ENCODE data around the gene RNF43.
A peak's percentile ranks its signal among the peaks of the same experiment; 100 is the strongest.
"Not testable (repeated sequence)": the region's sequence is repeated elsewhere in the genome, so short reads cannot be mapped to it uniquely, and the experiment has no call there.

The RNF43 gene

DNA sequence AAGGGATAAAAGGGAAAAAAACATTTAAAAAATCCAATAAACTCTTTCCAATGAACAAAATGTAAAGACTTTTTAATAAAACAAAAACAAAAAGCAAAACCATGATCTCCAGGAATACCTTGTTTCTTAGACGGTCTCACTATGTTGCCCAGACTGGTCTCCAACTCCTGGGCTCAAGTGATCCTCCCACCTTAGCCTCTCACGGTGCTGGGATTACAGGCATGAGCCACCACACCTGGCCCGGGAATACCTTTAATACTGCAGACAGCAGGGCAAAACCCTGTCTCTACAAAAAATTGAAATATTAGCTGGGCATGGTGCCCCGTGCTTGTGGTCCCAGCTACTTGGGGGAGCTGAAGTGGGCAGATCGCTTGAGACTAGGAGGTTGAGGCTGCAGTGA lies 7.9 kb downstream of the RNF43 start:
- DNase-seq (ENCODE audit: low spot score): no peak

DNA sequence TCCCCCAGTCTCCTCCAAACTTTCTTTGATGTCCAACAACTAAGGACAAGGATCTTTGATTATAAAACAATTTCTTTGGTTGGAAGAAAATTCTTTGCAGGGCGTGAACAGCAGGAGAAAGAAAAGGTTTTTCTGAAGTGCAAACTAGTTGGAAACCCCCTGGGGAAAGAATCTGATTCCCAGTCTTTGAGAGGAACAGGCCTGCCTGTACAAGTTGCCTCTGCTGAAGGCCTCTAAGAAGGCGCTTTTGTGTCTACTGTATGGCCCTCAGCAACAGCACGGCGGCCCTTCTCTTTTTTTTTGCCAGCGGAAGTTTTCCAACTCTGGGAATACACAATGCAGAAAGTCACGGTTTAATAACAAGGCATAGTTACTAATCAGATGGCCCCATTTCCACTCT lies 14.0 kb downstream of the RNF43 start:
- DNase-seq (ENCODE audit: low spot score): no peak

DNA sequence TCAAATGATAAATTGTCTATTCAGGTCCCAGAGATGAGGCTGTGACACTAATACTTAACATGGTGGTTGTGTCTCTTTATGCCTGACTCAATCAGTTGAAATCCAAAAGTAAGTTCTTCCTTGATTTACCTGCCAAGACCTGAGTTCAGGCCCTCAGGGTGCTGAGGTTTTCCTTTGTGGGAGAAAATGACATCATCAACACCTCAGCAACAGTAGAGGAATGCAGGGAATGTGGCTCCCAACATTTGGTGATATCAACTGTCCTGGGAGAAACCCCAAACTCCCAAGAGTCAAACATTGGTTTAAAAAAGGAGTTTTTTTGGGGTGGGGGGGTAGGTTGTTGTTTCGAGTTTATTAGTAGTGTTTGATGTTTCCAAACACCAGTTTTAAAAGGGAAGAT lies 14.7 kb downstream of the RNF43 start:
- DNase-seq (ENCODE audit: low spot score): peak; percentile 13

DNA sequence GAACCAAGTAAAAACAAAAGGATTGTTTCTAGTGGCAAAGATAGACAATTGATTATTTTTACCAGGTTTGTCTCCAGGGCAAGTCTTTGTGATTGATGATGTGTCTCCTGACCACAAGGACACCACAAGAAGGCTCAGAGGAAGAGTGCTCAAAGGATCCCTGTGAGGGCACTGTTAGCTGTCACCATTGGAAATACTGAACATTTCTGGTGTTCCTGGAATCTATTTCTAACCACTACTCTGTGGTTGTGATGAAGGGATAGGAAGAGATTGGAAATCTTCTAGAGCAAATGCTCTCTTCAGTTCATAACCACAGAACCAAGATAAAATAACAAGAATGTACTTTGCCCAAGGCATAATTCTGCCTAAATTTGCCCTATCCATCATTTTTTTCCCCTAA lies 15.3 kb downstream of the RNF43 start:
- DNase-seq (ENCODE audit: low spot score): peak; percentile 24

DNA sequence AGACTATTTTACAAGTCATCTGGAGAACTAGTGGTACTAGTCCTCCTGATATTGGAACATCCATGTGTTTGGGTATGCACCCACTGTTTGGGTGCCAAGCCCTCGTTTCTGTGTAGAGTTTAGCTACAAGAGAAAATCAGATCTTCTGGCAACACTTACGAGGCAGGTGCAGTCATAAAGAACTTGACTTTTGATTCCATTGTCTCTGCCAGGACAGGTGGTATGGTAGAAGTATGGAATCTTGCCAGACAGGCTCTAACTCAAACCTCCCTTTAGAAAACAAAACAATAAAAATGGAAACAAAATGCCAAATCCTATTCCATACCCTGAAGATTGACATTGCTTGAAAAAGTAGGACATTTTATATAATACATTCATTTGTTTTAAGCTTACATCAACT lies 16.0 kb downstream of the RNF43 start:
- no peak for DNase-seq (ENCODE audit: low spot score)

- DNase-seq (ENCODE audit: low spot score): no peak
These were observed 16.5 kb downstream of the RNF43 start for GRCh38 chr17:58400826-58401225.

GRCh38 chr17:58399974-58400373 lies 17.4 kb downstream of the RNF43 start:
- no peak for DNase-seq (ENCODE audit: low spot score)

- no peak for DNase-seq (ENCODE audit: low spot score)
These were observed 18.6 kb downstream of the RNF43 start for GRCh38 chr17:58398574-58399266.

DNA sequence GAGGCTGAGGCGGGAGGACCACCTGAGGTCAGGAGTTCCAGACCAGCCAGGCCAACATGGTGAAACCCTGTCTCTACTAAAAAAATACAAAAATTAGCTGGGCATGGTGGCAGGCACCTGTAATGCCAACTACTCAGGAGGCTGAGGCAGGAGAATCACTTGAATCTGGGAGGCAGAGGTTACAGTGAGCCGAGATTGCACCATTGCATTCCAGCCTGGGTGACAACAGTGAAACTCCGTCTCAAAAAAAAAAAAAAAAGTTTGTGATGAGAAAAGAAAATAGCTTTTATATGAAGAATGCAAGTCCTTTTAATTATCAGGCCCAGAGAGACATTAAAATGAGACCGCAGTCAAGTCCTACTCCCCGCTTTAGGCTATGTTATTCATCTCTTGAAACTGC lies 19.9 kb downstream of the RNF43 start:
- not testable (repeated sequence) for DNase-seq (ENCODE audit: low spot score)

DNA sequence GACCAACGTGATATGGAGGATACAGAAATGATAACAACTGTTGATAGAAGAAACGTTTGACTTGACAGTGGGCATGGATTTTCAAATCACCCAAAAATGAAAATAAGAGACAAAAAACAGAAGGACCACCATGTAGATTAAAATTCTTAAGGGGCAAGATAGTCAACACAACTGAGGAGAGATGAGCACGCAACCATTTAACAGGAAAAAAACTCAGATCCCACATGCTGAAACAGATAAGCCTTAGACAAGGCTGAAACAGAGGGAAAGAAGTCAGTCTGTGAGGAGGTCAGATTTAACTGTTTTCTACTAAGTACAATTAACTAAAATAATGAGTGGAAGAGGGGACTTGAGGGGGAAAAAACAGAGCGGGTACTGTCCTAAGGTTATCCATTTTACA lies 21.2 kb downstream of the RNF43 start:
- no peak for DNase-seq (ENCODE audit: low spot score)

GRCh38 chr17:58394534-58395223 lies 22.7 kb downstream of the RNF43 start:
- DNase-seq (ENCODE audit: low spot score): no peak

GRCh38 chr17:58391302-58391984 lies 25.9 kb downstream of the RNF43 start:
- no peak for DNase-seq (ENCODE audit: low spot score)

GRCh38 chr17:58390884-58391283 lies 26.4 kb downstream of the RNF43 start:
- no peak for DNase-seq (ENCODE audit: low spot score)

DNA sequence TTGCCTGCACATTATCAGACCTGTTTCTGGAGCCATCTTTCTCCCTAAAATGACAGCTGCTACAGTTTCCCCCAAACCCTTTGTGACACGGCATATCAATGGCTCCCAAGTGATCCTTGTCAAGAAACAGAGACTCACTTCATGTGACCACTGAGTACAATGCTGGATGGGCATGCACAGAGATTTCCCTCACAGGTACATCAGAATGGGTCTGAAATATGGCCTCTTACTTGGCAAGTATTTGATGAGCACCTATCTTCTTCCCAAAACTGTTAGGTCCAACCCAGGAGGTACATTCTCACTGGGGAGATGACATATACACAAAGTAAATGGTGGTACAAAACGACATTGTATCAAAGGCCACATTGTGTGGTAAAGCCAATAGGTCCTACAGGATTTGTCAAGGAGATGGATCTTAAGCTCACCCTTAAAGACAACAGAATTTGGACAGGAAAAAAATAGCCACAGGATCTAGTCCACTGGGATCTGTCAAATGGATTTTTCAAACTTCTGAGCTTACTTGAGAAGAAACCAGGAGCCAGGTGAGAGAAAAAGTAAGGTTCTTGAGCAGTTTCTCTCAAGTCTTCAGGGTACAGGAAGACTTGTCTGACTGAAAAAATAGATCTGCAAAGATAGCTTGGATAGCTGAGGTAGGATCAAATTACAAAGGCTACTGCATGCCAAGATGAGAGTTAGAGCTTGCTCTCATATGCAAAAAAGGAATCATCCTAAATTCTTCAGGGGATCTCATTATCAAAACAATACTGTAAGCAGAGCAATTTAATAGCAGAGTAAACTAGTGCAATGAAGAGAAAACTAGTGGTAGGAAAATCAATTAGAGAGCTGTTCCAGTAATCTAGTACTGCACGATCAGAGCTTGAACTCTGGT lies 28.8 kb downstream of the RNF43 start:
- no peak for DNase-seq (ENCODE audit: low spot score)

GRCh38 chr17:58387834-58388233 lies 29.5 kb downstream of the RNF43 start:
- no peak for DNase-seq (ENCODE audit: low spot score)

GRCh38 chr17:58386708-58387107 lies 30.6 kb downstream of the RNF43 start:
- DNase-seq (ENCODE audit: low spot score): no peak

DNA sequence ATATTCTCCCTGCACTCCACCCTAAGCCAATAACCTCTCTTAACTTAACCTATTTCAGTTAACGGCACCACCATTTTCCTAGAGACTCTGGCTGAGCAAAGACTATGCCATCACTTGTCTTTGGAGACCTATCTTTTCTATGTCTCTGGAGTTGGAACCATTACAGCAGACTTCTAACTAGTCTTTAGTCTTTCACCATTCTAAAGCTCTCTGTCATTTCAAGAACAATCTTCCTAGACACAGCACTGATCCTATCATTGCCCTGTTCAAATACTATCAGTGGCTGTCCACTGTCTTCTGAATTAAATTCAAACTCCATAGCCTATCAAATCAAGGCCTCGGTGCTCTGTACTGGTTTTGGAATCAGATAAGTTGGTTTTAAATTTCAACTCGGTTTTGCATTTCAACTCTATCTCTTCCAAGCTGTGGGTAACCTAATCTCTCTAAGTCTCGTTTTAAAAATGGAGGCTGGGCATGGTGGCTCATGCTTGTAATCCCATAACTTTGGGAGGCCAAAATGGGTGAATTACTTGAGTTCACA lies 31.9 kb downstream of the RNF43 start:
- DNase-seq (ENCODE audit: low spot score): no peak

GRCh38 chr17:58384897-58385296 lies 32.4 kb downstream of the RNF43 start:
- DNase-seq (ENCODE audit: low spot score): no peak

DNA sequence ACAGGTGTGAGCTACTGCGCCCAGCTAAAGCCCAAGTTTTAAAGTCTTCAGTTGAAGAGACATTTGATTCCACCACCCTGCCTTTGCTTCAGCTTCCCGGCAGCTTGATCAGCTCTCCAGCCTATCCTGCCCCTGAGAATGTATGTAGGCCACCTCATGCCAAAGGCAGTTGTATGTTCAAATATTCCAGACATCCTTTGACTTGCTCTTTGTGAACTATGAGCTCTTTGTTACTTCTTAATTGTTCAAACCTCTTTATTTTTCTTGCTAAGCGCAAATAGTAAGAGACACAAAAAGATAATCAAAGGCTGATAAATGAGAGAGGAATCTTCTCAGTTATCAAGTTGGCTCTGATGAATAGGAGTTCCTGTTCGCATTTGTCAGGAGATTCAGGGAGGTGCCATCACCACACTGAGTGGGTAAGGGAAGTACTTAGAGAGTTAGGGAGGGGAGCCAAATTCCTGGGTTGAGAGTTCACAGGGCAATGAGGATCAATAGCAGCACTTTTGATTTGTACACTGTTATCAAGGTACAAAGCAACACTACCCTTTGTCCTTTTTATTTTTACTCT lies 33.4 kb downstream of the RNF43 start:
- DNase-seq (ENCODE audit: low spot score): no peak

GRCh38 chr17:58382872-58383242 lies 34.5 kb downstream of the RNF43 start:
- no peak for DNase-seq (ENCODE audit: low spot score)

DNA sequence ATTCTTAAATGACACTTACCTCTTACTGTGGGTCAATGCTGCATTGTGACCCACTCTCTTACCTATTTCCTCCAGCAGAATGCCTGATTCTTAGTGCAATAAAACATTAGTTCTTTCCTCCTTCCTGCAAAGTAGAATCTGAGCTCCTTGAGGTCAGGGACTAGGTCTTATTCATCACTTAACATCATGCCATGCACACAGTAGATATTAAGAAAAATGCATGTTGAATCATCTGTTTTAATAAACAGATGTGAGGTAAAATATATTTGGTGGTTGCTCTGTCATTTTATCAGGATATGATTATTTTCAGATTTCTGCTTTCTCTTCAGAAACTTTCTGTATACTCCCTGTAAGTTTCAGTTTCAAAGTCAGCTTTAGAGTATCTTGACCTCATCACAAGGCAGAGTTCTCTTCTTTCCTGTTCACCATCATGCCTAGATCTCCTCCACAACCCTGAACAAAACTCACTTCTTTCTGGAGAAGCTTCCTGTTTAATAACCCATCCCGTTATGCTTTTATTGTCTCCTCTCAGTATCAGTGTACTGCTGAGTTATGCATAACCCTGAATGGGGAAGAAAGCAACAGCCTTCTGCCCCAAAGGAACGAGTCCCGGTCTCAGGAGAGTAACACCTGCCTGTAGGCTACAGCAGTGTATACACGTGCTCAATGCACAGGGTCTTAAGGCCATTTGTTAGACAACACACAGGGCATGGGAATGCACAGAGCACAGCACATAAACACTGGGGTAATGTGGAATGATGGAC lies 35.0 kb downstream of the RNF43 start:
- DNase-seq (ENCODE audit: low spot score): no peak
